Panc1 (cell line): ENCODE measurements around the gene WHRN. TPM values are rescaled to one million over a fixed set of nuclear protein-coding genes. Genes with fewer than 3 reads are reported as not detected.

ENCODE experiments used
- ATAC-seq: fragments of 200-7000 bp; cut with Tn5 transposase; 2 replicates; pipeline ENCODE4 v1.9.1; 2020; ENCODE audit warnings: mild to moderate bottlenecking, moderate library complexity
- BruUV-seq: library from RNA; stranded (reverse); fragments of 400-500 nt; replicated peaks from 2 replicates; lab custom pipeline; 2021; lab: Mats Ljungman, UMichigan
- CTCF ChIA-PET: fragments of 300-600 bp; sonication (Branson Sonifier 250); formaldehyde crosslinking; loops from one replicate; lab custom pipeline; 2022; ENCODE audit warnings: antibody characterized with exemption; lab: Charles Lee
- POLR2A ChIA-PET: fragments of 300-600 bp; sonication (Branson Sonifier 250); formaldehyde crosslinking; loops from one replicate; lab custom pipeline; 2022; ENCODE audit warnings: antibody characterized with exemption; lab: Charles Lee
- DNase-seq: peaks from one replicate; pipeline ENCODE4 v3.0.0-alpha.2; 2010; ENCODE audit warnings: low read depth, low spot score
- H3K27ac ChIP-seq: 2 replicates; pipeline ENCODE4 v1.5.1; 2011; ENCODE audit warnings: mild to moderate bottlenecking, low read length, inconsistent platforms
- H3K27me3 ChIP-seq: fragments of 200-500 bp; sonication (Bioruptor generic); 2 replicates; pipeline ENCODE4 v1.6.0; 2014; ENCODE audit warnings: low read length, inconsistent platforms; ENCODE audit not compliant: control insufficient read depth, insufficient read depth
- H3K36me3 ChIP-seq: fragments of 200-500 bp; sonication (Bioruptor generic); 2 replicates; pipeline ENCODE4 v1.5.1; 2014; ENCODE audit warnings: inconsistent platforms, mild to moderate bottlenecking, low read length, moderate library complexity; ENCODE audit not compliant: control insufficient read depth, insufficient read depth
- H3K4me1 ChIP-seq: 2 replicates; pipeline ENCODE4 v1.5.1; 2011; ENCODE audit warnings: inconsistent platforms, mild to moderate bottlenecking, low read length, moderate library complexity; ENCODE audit not compliant: control insufficient read depth, insufficient read depth
- H3K4me3 ChIP-seq, 2 experiments: 2 replicates each; pipeline ENCODE4 v1.5.1; 2011 to 2012; ENCODE audit warnings: low read depth in 2 of 2, low read length in 2 of 2, mild to moderate bottlenecking in 2 of 2, inconsistent platforms in 1 of 2, moderate library complexity in 1 of 2
- H3K9me3 ChIP-seq: fragments of 200-500 bp; sonication (Bioruptor generic); 2 replicates; pipeline ENCODE4 v1.5.1; 2014; ENCODE audit warnings: low read depth, mild to moderate bottlenecking, inconsistent platforms, low read length, moderate library complexity; ENCODE audit not compliant: control insufficient read depth, insufficient read depth
- POLR2AphosphoS5 ChIP-seq: IDR thresholded peaks from 2 replicates; pipeline ENCODE4 v1.6.1; 2012; ENCODE audit warnings: mild to moderate bottlenecking, low read depth, low read length, moderate library complexity
- SIN3A ChIP-seq: IDR thresholded peaks from 2 replicates; pipeline ENCODE4 v1.6.1; 2012; ENCODE audit warnings: low read depth, mild to moderate bottlenecking, low read length, moderate library complexity, borderline replicate concordance; ENCODE audit not compliant: insufficient read depth
- TCF7L2 ChIP-seq: IDR thresholded peaks from 2 replicates; pipeline ENCODE4 v1.6.1; 2011; ENCODE audit warnings: mild to moderate bottlenecking, low read depth, low read length, inconsistent platforms
- in situ Hi-C: cut with HindIII; loops from 2 replicates; pipeline ENCODE4 v1.10.0; 2016; ENCODE audit warnings: low sequenced_read_pairs, low pct_unique_long_range_greater_than_20kb
- intact Hi-C: fragments of 100-400 bp; cut with micrococcal nuclease; formaldehyde crosslinking; loops from one replicate; pipeline ENCODE4 v1.10.0; 2022; ENCODE audit not compliant: unreplicated experiment
- total RNA-seq: library from RNA; stranded (reverse); gene quantifications from one replicate; pipeline ENCODE4 v1.2.1, GENCODE V29; 2021; ENCODE audit not compliant: unreplicated experiment
- TF ChIP-seq, protein P1 (sequence below), 2 experiments: IDR thresholded peaks; 2 replicates each; pipeline ENCODE4 v1.6.1; 2011 to 2012; ENCODE audit warnings: low read depth in 2 of 2, control low read depth in 1 of 2, low read length in 1 of 2, mild to moderate bottlenecking in 1 of 2, moderate library complexity in 1 of 2; ENCODE audit not compliant: insufficient read depth in 1 of 2
- TF ChIP-seq, protein P2 (sequence below): fragments of 450-650 bp; IDR thresholded peaks from 2 replicates; pipeline ENCODE4 v1.5.1; 2017; ENCODE audit warnings: mild to moderate bottlenecking

Gene WHRN
- total RNA-seq, 1 experiment from 2014 or later = 18.0 TPM

DNA sequence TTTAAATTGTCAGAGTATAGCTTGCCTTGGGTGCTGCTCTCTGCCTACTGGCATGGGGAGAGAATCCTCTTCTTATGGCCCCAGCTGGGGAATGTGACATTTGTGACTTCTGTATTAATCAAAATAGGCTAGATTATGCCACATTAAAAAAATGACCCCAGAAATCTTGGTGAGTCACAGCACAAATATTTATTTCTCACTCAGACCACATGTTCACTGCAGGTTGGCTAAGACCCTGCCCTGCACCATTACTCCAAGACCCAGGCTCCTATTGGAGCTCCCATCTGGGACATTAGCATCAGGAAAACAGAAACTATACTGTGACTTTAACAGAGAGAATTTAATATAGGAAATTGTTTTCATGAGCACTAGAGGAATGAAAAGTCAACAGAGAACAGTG is 16.6 kb upstream of the WHRN start:
- intact Hi-C loops = no loop called here
- TF ChIP-seq POLR2AphosphoS5 (no peak), TCF7L2 (no peak), SIN3A (no peak)
- TF ChIP-seq, protein P1, sequence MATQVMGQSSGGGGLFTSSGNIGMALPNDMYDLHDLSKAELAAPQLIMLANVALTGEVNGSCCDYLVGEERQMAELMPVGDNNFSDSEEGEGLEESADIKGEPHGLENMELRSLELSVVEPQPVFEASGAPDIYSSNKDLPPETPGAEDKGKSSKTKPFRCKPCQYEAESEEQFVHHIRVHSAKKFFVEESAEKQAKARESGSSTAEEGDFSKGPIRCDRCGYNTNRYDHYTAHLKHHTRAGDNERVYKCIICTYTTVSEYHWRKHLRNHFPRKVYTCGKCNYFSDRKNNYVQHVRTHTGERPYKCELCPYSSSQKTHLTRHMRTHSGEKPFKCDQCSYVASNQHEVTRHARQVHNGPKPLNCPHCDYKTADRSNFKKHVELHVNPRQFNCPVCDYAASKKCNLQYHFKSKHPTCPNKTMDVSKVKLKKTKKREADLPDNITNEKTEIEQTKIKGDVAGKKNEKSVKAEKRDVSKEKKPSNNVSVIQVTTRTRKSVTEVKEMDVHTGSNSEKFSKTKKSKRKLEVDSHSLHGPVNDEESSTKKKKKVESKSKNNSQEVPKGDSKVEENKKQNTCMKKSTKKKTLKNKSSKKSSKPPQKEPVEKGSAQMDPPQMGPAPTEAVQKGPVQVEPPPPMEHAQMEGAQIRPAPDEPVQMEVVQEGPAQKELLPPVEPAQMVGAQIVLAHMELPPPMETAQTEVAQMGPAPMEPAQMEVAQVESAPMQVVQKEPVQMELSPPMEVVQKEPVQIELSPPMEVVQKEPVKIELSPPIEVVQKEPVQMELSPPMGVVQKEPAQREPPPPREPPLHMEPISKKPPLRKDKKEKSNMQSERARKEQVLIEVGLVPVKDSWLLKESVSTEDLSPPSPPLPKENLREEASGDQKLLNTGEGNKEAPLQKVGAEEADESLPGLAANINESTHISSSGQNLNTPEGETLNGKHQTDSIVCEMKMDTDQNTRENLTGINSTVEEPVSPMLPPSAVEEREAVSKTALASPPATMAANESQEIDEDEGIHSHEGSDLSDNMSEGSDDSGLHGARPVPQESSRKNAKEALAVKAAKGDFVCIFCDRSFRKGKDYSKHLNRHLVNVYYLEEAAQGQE (IDR thresholded peaks at IDR 0.05; ENCODE audit: insufficient read depth in 1 of 2, low read depth in 2 of 2, low read length in 1 of 2) = no peak
- TF ChIP-seq, protein P2, sequence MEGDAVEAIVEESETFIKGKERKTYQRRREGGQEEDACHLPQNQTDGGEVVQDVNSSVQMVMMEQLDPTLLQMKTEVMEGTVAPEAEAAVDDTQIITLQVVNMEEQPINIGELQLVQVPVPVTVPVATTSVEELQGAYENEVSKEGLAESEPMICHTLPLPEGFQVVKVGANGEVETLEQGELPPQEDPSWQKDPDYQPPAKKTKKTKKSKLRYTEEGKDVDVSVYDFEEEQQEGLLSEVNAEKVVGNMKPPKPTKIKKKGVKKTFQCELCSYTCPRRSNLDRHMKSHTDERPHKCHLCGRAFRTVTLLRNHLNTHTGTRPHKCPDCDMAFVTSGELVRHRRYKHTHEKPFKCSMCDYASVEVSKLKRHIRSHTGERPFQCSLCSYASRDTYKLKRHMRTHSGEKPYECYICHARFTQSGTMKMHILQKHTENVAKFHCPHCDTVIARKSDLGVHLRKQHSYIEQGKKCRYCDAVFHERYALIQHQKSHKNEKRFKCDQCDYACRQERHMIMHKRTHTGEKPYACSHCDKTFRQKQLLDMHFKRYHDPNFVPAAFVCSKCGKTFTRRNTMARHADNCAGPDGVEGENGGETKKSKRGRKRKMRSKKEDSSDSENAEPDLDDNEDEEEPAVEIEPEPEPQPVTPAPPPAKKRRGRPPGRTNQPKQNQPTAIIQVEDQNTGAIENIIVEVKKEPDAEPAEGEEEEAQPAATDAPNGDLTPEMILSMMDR = no peak
- Histone ChIP-seq H3K27me3 (no peaks in the 10 kb centered on the region), H3K9me3 (no peaks in the 10 kb centered on the region), H3K27ac (no peak overlapping the region), H3K36me3 (no peaks in the 10 kb centered on the region), H3K4me3 (no peak overlapping the region), H3K4me1 (no peaks in the 10 kb centered on the region; the same call in 1 of the 2 replicates)
- ChIA-PET POLR2A (no interaction called here), CTCF (no interaction called here)
- in situ Hi-C loops = no loop called here
- DNase-seq = no peak
- ATAC-seq = no peak
- BruUV-seq = no TSS peak

DNA sequence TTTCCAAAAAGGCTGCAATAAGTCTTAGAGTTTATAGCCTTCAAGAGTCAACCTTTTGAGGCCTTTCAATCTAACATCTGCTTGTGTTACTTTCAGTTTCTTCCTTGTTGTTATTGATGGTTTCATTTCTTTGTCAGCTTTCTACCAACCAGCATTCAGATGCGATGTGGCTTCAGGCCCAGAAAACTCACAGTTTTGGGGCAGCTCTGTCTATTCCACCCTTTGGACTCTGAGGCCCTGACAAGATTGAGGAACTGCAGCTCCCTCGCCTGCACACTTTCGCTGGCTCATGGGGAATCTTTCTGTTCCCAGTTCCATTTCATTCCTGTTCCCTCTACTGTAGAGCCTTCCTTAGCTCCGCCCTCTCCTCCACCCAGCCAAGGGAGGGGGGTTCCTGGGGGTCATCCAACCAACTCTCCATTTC is 13.3 kb upstream of the WHRN start:
- TF ChIP-seq TCF7L2 = no peak
- Histone ChIP-seq H3K36me3 (no peaks in the 10 kb centered on the region), H3K9me3 (no peaks in the 10 kb centered on the region), H3K4me3 (no peak overlapping the region), H3K27me3 (no peaks in the 10 kb centered on the region), H3K27ac (no peak overlapping the region), H3K4me1 (no peaks in the 10 kb centered on the region)
- intact Hi-C loops = no loop called here
- ChIA-PET POLR2A (no interaction called here), CTCF (no interaction called here)
- BruUV-seq = no TSS peak
- ATAC-seq (no peak), DNase-seq (no peak)
- in situ Hi-C loops = no loop called here

DNA sequence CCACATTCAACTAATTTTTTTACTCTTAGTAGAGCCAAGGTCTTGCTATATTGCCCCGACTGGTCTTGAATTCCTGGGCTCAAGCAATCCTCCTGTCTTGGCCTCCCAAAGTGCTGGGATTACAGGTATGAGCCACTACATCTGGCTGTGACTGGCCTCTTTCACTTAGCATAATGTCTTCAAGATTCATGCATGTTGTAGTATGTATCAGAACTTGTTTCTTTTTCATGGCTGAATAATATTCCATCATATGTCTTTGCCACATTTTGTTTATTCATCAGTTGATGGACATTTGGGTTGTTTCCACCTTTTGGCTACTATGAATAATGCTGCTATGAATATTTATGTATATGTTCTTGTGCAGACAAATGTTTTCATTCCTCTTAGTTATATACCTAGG is 12.8 kb upstream of the WHRN start:
- in situ Hi-C loops (no loop called here), intact Hi-C loops (no loop called here)
- DNase-seq (no peak), ATAC-seq (no peak)
- no peaks in the 10 kb centered on the region for H3K27me3 ChIP-seq
- no peak overlapping the region for H3K4me3 ChIP-seq
- no peaks in the 10 kb centered on the region for H3K4me1 ChIP-seq
- CTCF ChIA-PET = no interaction called here
- BruUV-seq = no TSS peak
- POLR2A ChIA-PET = interaction anchor here (0.6 kb wide), 1 partner anchor 40 kb away, joined by 17 read pairs; no protein-coding TSS in a partner anchor
- H3K36me3 ChIP-seq = no peaks in the 10 kb centered on the region
- no peak for TF ChIP-seq TCF7L2
- TF ChIP-seq POLR2AphosphoS5 = no peak
- TF ChIP-seq, protein P2 = no peak
- TF ChIP-seq, protein P1 (IDR thresholded peaks at IDR 0.05; ENCODE audit: insufficient read depth in 1 of 2, low read depth in 2 of 2, low read length in 1 of 2) = no peak
- TF ChIP-seq SIN3A = no peak
- no peaks in the 10 kb centered on the region for H3K9me3 ChIP-seq
- H3K27ac ChIP-seq = no peak overlapping the region
